BJ (cell line): ENCODE results near the gene AASDH. TPM values are rescaled to one million over a fixed set of nuclear protein-coding genes. Genes with fewer than 3 reads are reported as not detected.

ENCODE experiments used
- CTCF ChIA-PET: fragments of 350-600 bp; formaldehyde crosslinking; extraction: SDS; loops from one replicate; lab custom pipeline; 2021; ENCODE audit warnings: antibody characterized with exemption, inconsistent platforms; lab: Yijun Ruan, JAX
- POLR2A ChIA-PET: fragments of 300-600 bp; sonication (Branson Sonifier 250); formaldehyde crosslinking; extraction: SDS; loops from one replicate; lab custom pipeline; 2021; ENCODE audit warnings: antibody characterized with exemption; lab: Charles Lee
- DNase-seq: peaks from one replicate; pipeline ENCODE4 v3.0.0-alpha.2; 2011; ENCODE audit warnings: low read depth
- H3K27me3 ChIP-seq: 2 replicates; pipeline ENCODE4 v1.6.0; 2011; ENCODE audit warnings: low read length; ENCODE audit not compliant: control insufficient read depth, insufficient read depth
- H3K36me3 ChIP-seq: 2 replicates; pipeline ENCODE4 v1.5.1; 2011; ENCODE audit warnings: low read length; ENCODE audit not compliant: control insufficient read depth, insufficient read depth
- H3K4me3 ChIP-seq: 2 replicates; pipeline ENCODE4 v1.5.1; 2011; ENCODE audit warnings: low read depth, mild to moderate bottlenecking, control low read depth, low read length
- CTCF ChIP-seq: IDR thresholded peaks from 2 replicates; pipeline ENCODE4 v1.5.1; 2011; ENCODE audit warnings: low read depth, mild to moderate bottlenecking, control low read depth, inconsistent platforms, low read length, moderate library complexity; ENCODE audit not compliant: insufficient read depth
- polyA plus RNA-seq: library from polyadenylated mRNA; depleted of rRNA; stranded (reverse); fragments of >200 nt; gene quantifications from 2 replicates; pipeline ENCODE4 v1.2.3, GENCODE V29; 2011

Gene AASDH
- polyA plus RNA-seq, 1 experiment: 3.4 TPM

GRCh38 chr4:56410247-56411062, 23.2 kb upstream of the AASDH start:
- Histone ChIP-seq H3K4me3 (peak overlapping the region; percentile 30), H3K27me3 (no peaks in the 10 kb centered on the region), H3K36me3 (no peaks in the 10 kb centered on the region)
- peak; percentile 96 for DNase-seq
- POLR2A ChIA-PET: no interaction called here
- no peak for TF ChIP-seq CTCF
- CTCF ChIA-PET: interaction anchor here (0.6 to 1.4 kb wide), 2 partner anchors 15 to 135 kb away, joined by 3 to 7 read pairs; no protein-coding TSS in a partner anchor

- H3K27me3 ChIP-seq: no peaks in the 10 kb centered on the region
- CTCF ChIA-PET: interaction anchor here (0.6 kb wide), 1 partner anchor 135 kb away, joined by 3 read pairs; no protein-coding TSS in a partner anchor
- POLR2A ChIA-PET: no interaction called here
- H3K4me3 ChIP-seq: no peak overlapping the region
- TF ChIP-seq CTCF: no peak
- H3K36me3 ChIP-seq: no peaks in the 10 kb centered on the region
- no peak for DNase-seq
These were observed 22.3 kb upstream of the AASDH start for GRCh38 chr4:56409511-56410090.

GRCh38 chr4:56408978-56409377, 21.7 kb upstream of the AASDH start:
- H3K27me3 ChIP-seq: no peaks in the 10 kb centered on the region
- no peak overlapping the region for H3K4me3 ChIP-seq
- POLR2A ChIA-PET: no interaction called here
- CTCF ChIA-PET: no interaction called here
- DNase-seq: no peak
- TF ChIP-seq CTCF: no peak
- no peaks in the 10 kb centered on the region for H3K36me3 ChIP-seq

- TF ChIP-seq CTCF: no peak
- H3K36me3 ChIP-seq: no peaks in the 10 kb centered on the region; the same call in 1 of the 2 replicates
- ChIA-PET CTCF (interaction anchor here (0.8 kb wide), 1 partner anchor 19 kb away, joined by 3 read pairs; no protein-coding TSS in a partner anchor), POLR2A (no interaction called here)
- DNase-seq: no peak
- no peaks in the 10 kb centered on the region for H3K27me3 ChIP-seq
- H3K4me3 ChIP-seq: no peak overlapping the region
These were observed 18.9 kb upstream of the AASDH start for GRCh38 chr4:56406151-56406550.

GRCh38 chr4:56405016-56405415, 17.7 kb upstream of the AASDH start:
- Histone ChIP-seq H3K36me3 (peaks cover 1% of the 10 kb centered on the region; the same call in 1 of the 2 replicates), H3K27me3 (no peaks in the 10 kb centered on the region), H3K4me3 (no peak overlapping the region)
- no peak for DNase-seq
- POLR2A ChIA-PET: no interaction called here
- TF ChIP-seq CTCF: no peak
- CTCF ChIA-PET: interaction anchor here (1.7 kb wide), 1 partner anchor 11 kb away, joined by 4 read pairs; no protein-coding TSS in a partner anchor
